HG02970 (cell line): Measurements from ENCODE around the gene LARP4B.

Experiments
- ATAC-seq: cut with Tn5 transposase; IDR thresholded peaks from one replicate; pipeline ENCODE4 v1.9.1; 2021; ENCODE audit warnings: mild to moderate bottlenecking, moderate library complexity, moderate number of reproducible peaks; ENCODE audit not compliant: unreplicated experiment, low FRiP score

LARP4B gene

DNA sequence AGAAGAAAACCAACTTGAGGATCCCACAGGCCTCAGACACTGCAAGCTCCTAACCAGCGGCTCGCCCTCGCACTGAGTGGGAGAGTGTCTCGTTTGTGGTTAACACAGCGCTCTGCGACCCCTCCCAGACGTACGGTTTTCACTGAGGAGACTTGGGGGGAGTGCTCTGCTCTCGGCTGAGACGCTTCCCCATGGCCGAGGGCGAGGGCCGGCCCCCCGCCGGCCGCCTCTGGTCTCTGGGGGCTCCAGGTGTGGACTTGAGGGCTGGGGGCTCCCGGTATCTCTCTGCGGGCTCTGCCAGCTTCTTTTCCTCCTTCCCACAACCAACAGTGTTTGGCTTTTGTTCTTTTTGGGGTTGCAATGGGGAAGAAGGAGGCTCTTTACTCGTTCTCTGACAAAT lies 118.7 kb downstream of the LARP4B start:
- no peak for ATAC-seq

DNA sequence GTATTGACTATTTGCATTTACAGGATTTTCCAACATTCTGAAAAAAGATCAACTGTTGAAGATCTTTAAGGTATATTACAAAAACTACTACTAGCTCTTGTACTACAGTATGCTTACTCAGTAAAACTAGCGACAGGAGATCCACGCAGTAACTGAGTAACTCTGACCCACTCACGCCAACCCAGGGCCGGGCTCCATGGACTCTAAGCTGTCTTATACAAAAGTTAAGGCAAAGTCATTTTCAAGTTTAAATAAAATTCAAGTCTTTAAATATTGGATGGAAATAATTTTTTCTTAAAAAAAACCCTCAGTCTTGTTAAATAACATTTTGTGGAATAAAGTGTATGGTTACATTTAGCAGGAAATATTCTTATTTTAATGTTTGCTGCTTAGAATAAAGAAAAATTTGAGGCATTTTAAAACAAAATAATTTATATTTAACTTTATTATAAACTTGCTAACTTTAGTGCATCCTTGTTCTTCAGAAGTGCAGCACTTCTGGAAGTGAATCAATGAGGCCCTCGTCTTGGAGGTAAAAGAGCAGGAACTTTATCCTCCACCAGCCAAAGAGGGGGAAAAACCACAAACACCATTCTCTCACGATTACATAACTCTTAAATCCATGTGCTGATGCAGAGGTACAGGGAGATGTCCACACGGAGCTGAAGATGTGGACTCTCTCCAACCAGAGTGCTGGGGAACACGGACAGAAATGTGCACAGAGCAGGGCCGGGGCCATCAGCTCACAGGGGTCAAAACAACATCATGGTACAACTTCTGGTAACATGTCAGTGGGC lies 119.9 kb downstream of the LARP4B start:
- ATAC-seq, result no peak

DNA sequence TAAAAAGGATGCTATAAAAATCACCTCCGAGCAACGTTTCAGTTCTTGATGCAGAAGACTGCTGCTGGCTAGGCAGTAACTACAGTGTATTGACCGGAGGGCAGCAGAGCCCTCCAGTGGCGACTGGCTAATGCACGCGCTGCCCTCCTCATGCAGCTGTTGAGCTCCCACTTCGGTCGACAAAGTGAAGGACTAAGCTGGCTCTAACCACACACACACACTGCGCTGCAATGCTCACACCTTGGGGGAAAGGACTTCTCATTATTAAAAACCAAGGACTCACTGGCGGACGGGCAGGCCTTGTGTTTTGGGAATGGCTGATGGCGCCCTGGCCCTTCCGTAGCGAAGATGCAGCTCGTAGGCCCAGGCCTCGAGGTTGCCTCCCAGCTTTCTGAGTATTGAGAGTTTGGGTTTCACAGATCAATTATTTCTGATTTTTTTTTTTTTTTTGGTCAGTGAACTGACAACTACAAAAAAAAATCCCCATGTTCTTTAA lies 121.1 kb downstream of the LARP4B start:
- no peak for ATAC-seq

- no peak for ATAC-seq
Observed at GRCh38 chr10:809671-810350, 121.7 kb downstream of the LARP4B start.

- no peak for ATAC-seq
Observed at GRCh38 chr10:807958-808353, 123.5 kb downstream of the LARP4B start.

DNA sequence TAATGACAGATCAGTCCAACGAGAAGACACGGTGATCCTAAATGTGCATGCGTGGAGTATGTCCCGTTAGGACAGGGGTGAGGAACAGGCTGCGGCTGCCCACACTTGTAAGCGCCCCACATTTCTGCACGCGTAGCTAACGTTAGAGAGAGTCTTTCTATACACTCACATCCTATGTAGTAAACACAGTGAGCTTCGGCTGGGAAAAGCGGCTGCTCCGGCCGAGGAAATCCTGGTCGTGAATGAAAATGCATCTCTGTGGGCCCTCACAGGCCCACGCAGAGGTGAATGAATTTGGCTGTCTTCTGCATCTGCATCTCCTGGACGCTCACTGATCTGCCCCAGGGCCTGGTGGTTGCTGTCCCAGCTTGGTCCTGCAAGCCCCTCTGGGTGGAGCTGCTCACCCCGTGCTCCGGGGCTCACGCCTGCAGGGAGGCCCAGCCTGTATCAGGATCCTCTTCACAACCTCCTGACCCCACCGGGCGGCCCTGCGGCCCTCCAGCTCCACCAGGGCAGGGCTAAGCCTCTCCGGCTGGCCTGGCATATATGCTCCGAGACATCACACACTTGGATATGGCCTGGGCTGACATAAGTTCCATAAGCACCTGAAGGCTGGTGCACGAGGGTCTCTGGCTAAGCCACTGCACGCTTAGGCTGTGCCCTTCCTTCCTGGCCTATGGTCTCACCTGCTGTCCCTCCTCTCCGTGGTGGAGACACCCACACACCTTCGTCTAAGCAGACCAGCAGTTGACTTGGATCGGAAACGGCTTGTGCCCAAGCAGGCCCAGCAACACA lies 124.1 kb downstream of the LARP4B start:
- no peak for ATAC-seq

- no peak for ATAC-seq
Observed at GRCh38 chr10:806451-807162, 124.9 kb downstream of the LARP4B start.

- no peak for ATAC-seq
Observed at GRCh38 chr10:805620-806305, 125.7 kb downstream of the LARP4B start.

- no peak for ATAC-seq
Observed at GRCh38 chr10:804787-805619, 126.5 kb downstream of the LARP4B start.

DNA sequence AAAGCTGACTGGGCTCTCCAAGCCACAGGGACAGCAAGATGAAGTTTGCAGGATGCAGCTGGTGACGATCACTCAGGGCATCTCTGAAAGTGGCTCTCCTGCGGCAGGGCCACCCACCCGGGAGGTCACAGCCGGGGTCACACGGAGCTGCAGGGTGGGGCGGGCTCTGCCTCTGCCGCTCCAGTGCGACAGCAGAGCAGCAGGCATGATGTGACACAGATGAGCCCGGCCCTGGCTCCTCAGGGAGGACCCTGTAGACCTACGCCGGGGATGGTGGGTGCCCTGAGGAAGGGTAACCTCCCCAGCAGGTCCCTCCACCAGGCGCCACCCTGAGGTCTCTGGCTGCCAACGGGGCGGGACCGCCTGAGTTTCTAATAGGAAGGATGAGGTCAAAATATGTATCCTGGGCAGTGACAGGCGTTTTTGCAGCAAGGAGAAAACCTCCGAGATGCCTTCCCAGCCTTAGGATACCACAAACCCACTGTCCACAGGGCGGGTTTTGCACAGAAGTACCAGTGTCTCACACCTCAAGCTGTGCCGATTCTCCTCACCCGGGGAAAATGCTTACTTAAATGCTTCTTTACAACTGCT lies 127.2 kb downstream of the LARP4B start:
- no peak for ATAC-seq

DNA sequence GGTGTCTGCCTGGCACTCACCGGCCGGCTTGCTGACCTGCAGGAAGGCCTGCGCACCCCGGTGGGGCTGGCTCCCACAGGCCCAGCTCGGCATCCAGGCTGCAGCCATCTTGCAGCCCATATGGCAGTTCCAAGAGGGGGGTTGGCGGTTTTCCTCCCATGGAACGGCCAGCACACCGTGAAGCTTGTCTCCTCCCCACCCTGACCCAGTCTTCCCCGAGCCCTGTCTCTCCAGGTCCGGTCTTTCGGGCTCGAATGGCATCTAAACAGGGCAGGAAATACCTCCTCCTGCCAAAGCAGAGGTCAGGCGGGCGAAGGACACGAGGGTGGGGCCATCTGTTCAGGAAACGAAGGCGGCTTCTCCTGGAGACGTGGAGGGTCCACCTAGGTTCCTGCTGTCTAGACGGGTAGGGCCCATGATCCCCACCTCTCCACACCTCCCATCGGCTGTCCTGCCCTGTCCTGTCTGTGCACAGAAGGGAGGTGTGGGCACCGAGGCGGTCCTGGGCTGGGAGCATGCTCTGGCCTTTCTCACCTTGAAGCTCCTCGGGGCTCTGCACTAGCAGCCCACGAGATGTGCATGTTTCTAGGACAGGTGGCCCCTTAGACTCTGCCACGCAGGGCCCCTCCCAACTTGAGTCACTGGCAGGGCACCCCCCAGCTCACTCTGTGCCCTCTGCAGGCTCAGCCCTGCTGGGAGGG lies 128.3 kb downstream of the LARP4B start:
- ATAC-seq, result no peak

DNA sequence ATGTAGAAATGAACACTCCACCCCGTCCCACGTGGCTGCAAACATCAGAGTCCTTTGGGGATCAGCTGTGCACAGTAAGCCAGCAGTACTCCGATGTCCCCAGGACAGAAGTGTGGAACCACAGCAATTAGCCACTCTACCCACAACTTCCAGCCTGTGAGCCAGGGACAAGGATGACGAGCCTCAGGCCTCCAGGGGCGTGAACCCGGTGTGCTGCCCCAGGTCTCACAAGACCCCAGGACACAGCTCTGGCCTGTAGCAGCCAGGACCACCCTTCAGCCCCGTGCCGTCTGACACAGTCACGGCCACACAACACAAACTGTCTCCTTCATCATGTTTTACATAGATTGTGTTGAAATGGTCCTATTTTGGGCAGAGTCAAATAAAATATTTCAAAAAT lies 129.0 kb downstream of the LARP4B start:
- no peak for ATAC-seq

DNA sequence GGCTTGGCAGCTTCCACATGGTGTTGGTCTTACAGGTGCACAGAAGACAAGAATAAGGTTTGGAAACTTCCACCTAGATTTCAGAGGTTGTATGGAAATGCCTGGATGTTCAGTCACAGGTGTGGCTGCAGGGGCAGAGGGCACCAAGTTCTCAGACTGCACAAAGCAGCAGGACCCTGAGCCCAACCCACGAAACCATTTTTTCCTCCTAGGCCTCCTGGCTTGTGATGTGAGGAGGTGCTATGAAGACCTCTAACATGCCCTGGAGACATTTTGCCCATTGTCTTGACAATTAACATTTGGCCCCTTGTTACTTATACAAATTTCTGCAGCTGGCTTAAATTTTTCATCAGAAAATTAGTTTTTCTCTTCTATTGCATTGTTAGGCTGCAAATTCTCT lies 134.3 kb downstream of the LARP4B start:
- ATAC-seq, result no peak

GRCh38 chr10:796233-796632 lies 135.3 kb downstream of the LARP4B start:
- no peak for ATAC-seq

DNA sequence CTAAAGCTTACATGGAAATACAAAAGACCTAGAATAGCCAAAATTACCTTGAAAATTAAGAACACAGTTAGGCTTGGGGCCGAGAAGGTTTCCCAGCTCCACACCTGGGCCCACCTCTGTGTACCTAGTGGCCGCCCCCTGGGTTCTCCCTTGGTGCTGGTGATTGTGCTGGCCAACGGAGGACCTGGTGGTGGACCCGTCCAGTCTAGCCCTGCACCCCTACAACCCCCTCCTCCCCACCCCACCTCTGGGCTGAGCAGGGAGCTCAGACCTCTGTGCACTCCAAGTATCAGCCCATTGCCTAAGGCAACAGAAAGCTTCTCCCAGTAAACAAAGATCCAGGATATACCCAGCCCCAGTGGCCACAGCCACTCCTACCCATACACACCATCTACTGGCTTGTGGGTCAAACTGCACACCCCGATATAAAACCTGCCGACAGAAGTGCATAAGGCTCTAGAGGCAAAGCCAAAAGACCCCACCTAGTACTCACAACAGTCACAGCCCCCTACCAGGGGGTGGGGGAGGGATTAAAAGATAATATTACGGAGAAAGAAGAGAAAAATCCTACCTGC lies 137.0 kb downstream of the LARP4B start:
- ATAC-seq, result no peak

GRCh38 chr10:792792-793100 lies 138.8 kb downstream of the LARP4B start:
- ATAC-seq, result no peak

DNA sequence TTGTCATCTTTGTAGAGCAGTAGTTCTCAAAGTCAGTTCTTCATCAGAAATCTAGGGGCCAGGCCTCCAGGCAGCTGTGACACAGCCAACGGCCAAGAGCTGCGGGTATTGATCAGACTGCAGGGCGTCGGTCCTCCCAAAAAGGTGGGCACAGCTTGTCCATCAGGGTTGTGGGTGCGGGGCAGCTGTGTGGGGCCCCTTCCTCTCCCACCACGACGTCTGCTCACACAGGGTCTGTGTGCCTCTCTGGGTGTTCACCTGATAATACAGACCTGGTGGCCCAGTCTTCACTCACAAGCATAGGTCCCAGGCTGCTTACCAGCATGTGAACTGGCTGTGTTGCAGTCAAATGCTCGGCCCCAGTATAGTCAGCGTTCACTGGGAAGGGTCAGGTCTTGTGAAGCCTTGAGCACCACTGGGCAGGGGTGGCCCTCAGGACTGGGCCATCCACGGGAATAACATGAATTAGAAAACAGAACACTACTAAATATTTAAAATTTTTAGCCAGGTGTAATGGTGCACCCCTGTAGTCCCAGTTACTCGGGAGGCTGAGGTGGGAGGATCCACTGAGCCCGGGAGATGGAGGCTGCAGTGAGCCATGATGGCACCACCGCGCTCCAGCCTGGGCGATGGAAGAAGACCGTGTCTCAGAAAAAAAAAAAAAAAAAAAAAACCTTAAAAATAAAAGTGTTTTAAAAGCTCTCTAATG lies 139.3 kb downstream of the LARP4B start:
- ATAC-seq, result no peak
